HG02623 (cell line): ENCODE data around the gene TUBGCP2.

Experiments
- ATAC-seq: cut with Tn5 transposase; IDR thresholded peaks from one replicate; pipeline ENCODE4 v1.9.1; 2021; ENCODE audit warnings: moderate library complexity; ENCODE audit not compliant: unreplicated experiment

The TUBGCP2 gene

GRCh38 chr10:133231946-133232574 lies 76.6 kb downstream of the TUBGCP2 start:
- ATAC-seq: no peak

- ATAC-seq: no peak
Measured at GRCh38 chr10:133231244-133231945, 77.3 kb downstream of the TUBGCP2 start.

GRCh38 chr10:133230387-133231195 lies 78.1 kb downstream of the TUBGCP2 start:
- ATAC-seq: no peak

- no peak for ATAC-seq
Measured at GRCh38 chr10:133230044-133230361, 78.7 kb downstream of the TUBGCP2 start, which contains the start of gene UTF1. Gene UTF1, plus strand, starts transcription at chr10:133230217. Its CDS starts 72 bp downstream, at chr10:133230289.

- ATAC-seq: no peak
Measured at GRCh38 chr10:133229265-133230043, 79.2 kb downstream of the TUBGCP2 start.
